T-helper 2 cell treated with Interferon-gamma antibody and Interleukin-4, amounts not matched to agents 5 μg/mL and 100 μg/mL, for 36 hours (primary cell): ENCODE data around the gene ZNF408.
"Not testable (repeated sequence)": the region's sequence is repeated elsewhere in the genome, so short reads cannot be mapped to it uniquely, and the experiment has no call there.

ENCODE experiments used
- DNase-seq: peaks from one replicate; pipeline ENCODE4 v3.0.0; 2021; ENCODE audit warnings: low spot score
- H3K27ac Mint-ChIP-seq: one replicate; pipeline ENCODE4 v1.8.0; 2021; ENCODE audit warnings: mild to moderate bottlenecking, mixed read lengths
- H3K27me3 Mint-ChIP-seq: one replicate; pipeline ENCODE4 v1.8.0; 2021; ENCODE audit warnings: low read depth, mixed read lengths
- H3K36me3 Mint-ChIP-seq: one replicate; pipeline ENCODE4 v1.8.0; 2021; ENCODE audit warnings: low read depth, mixed read lengths
- H3K4me1 Mint-ChIP-seq: one replicate; pipeline ENCODE4 v1.8.0; 2021; ENCODE audit warnings: low read depth, mixed read lengths
- H3K4me3 Mint-ChIP-seq: one replicate; pipeline ENCODE4 v1.8.0; 2022; ENCODE audit warnings: mild to moderate bottlenecking, moderate library complexity, mixed read lengths
- H3K9me3 Mint-ChIP-seq: one replicate; pipeline ENCODE4 v1.8.0; 2021; ENCODE audit warnings: mixed read lengths

Gene ZNF408

GRCh38 chr11:46670521-46670920 lies 30.3 kb upstream of the ZNF408 start:
- DNase-seq, H3K27me3 Mint-ChIP-seq, H3K9me3 Mint-ChIP-seq: not testable (repeated sequence)
- H3K27ac Mint-ChIP-seq = peak overlapping the region; percentile 97
- H3K36me3 Mint-ChIP-seq = peaks cover 49% of the 10 kb centered on the region
- peaks cover 38% of the 10 kb centered on the region for H3K4me1 Mint-ChIP-seq
- H3K4me3 Mint-ChIP-seq = peak overlapping the region; percentile 79

DNA sequence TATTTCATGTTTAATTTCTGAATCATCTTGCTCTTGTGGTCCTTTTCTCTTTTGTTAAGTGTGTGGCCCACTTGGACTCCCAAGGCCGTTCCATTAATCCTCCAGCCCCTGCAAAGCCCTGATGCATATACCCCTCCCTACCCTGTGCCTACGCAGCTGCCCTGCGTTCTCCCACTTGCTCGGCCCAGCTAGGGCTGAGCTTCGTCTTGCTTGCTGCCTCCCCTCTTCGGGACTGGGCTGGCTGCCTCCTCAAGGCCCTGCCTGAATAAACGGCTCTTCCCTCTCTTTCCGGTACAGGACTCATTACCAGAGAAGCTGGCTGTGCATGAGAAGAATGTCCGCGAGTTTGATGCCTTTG lies 28.9 kb upstream of the ZNF408 start:
- Mint-ChIP-seq H3K9me3 (no peaks in the 10 kb centered on the region), H3K27me3 (no peaks in the 10 kb centered on the region), H3K4me3 (peak overlapping the region; percentile 79), H3K4me1 (peaks cover 43% of the 10 kb centered on the region), H3K27ac (peak overlapping the region; percentile 97), H3K36me3 (peaks cover 45% of the 10 kb centered on the region)
- DNase-seq = no peak

DNA sequence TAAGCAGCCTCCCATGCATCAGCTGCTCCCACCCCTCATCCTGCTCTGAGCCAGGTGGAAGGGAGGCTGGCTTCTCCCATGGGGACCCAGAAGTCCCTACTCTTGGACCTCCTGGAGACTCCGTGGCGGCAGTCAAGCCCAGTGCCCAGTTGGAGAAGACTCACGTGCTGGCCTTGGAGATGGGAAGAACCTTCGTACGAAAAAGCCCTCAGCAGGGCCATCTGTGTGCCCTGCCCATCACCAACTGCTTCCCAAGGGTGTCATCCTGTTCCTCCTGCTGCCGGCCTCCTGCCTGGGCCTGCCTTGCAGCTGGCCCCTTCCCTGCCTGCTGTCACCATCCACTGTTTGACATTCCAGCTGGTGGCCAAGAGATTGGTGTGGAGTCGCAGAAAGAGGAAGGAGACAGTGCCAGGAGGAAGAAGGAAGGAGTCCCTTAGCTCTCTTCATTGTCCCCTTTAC lies 28.4 kb upstream of the ZNF408 start:
- Mint-ChIP-seq H3K9me3 (no peaks in the 10 kb centered on the region), H3K4me1 (peaks cover 45% of the 10 kb centered on the region), H3K36me3 (peaks cover 49% of the 10 kb centered on the region), H3K4me3 (peak overlapping the region; percentile 48), H3K27me3 (no peaks in the 10 kb centered on the region), H3K27ac (peak overlapping the region; percentile 97)
- no peak for DNase-seq

GRCh38 chr11:46673713-46674462 lies 26.9 kb upstream of the ZNF408 start:
- peaks cover 43% of the 10 kb centered on the region for H3K4me1 Mint-ChIP-seq
- no peak for DNase-seq
- H3K9me3 Mint-ChIP-seq = no peaks in the 10 kb centered on the region
- no peak overlapping the region for H3K27ac Mint-ChIP-seq
- peaks cover 55% of the 10 kb centered on the region for H3K36me3 Mint-ChIP-seq
- H3K27me3 Mint-ChIP-seq = no peaks in the 10 kb centered on the region
- no peak overlapping the region for H3K4me3 Mint-ChIP-seq

DNA sequence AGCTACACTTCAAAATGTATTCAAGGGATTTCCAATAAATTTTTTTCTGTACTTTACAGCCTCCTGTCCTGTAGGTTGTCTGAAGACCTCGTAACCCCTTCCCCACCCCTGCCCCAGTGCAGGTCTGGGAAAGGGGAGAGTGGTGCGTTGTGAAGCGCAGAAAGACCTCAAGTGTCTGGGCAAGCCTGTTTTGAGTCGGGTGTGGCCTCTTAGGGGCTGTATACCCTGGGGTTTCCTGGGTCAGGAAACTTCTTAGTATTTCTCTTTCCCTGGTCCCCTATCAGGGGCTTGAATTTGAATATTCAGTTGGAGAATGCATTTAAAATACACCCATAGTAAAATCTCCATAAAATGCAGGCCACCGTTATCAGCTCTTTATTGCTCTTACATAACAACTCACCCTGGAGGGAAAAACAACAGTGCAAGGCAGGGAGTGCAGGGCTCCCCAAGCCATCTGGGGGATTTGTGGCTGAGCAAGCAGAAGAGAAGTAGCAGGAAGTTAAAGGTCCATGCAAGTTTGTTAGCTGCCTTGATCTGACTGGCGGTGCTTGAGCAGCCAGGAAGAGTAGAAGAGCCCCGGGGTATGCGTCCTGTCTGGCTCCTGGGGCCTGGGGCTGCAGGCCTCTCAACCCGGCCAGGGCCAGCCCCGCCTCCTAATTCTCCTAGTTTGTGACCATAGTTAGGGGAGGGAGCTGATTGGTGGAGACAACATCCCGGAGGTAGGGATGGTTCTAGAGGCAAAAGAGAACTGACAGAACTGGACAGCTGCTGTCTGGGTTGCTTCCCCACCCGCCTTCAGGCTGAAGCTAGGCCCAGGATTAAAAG lies 26.2 kb upstream of the ZNF408 start:
- peak overlapping the region; percentile 86 for H3K27ac Mint-ChIP-seq
- H3K36me3 Mint-ChIP-seq = peaks cover 50% of the 10 kb centered on the region
- no peaks in the 10 kb centered on the region for H3K27me3 Mint-ChIP-seq
- peak overlapping the region; percentile 43 for H3K4me3 Mint-ChIP-seq
- no peak for DNase-seq
- peaks cover 38% of the 10 kb centered on the region for H3K4me1 Mint-ChIP-seq
- no peaks in the 10 kb centered on the region for H3K9me3 Mint-ChIP-seq

- Mint-ChIP-seq H3K36me3 (peaks cover 47% of the 10 kb centered on the region), H3K27ac (peak overlapping the region; percentile 52)
Observed at GRCh38 chr11:46675288-46675851, 25.5 kb upstream of the ZNF408 start.

GRCh38 chr11:46675949-46676348 lies 24.9 kb upstream of the ZNF408 start:
- peaks cover 49% of the 10 kb centered on the region for H3K36me3 Mint-ChIP-seq
- H3K9me3 Mint-ChIP-seq = no peaks in the 10 kb centered on the region
- DNase-seq = no peak
- H3K27me3 Mint-ChIP-seq = no peaks in the 10 kb centered on the region
- peaks cover 31% of the 10 kb centered on the region for H3K4me1 Mint-ChIP-seq
- H3K4me3 Mint-ChIP-seq = no peak overlapping the region
- H3K27ac Mint-ChIP-seq = no peak overlapping the region

More at GRCh38 chr11:46675288-46675851, 25.5 kb upstream of the ZNF408 start:
- no peaks in the 10 kb centered on the region for H3K9me3 Mint-ChIP-seq
- H3K27me3 Mint-ChIP-seq = no peaks in the 10 kb centered on the region
- peaks cover 33% of the 10 kb centered on the region for H3K4me1 Mint-ChIP-seq
- no peak for DNase-seq
- no peak overlapping the region for H3K4me3 Mint-ChIP-seq

GRCh38 chr11:46676436-46677158 lies 24.2 kb upstream of the ZNF408 start:
- peaks cover 46% of the 10 kb centered on the region for H3K36me3 Mint-ChIP-seq
- no peak for DNase-seq
- H3K4me3 Mint-ChIP-seq = no peak overlapping the region
- H3K9me3 Mint-ChIP-seq = no peaks in the 10 kb centered on the region
- H3K27ac Mint-ChIP-seq = peak overlapping the region; percentile 53
- peaks cover 26% of the 10 kb centered on the region for H3K4me1 Mint-ChIP-seq
- H3K27me3 Mint-ChIP-seq = no peaks in the 10 kb centered on the region

GRCh38 chr11:46677169-46677568 lies 23.7 kb upstream of the ZNF408 start:
- peaks cover 21% of the 10 kb centered on the region for H3K4me1 Mint-ChIP-seq
- no peaks in the 10 kb centered on the region for H3K9me3 Mint-ChIP-seq
- H3K27me3 Mint-ChIP-seq = no peaks in the 10 kb centered on the region
- H3K27ac Mint-ChIP-seq = peak overlapping the region; percentile 53
- DNase-seq = no peak
- H3K4me3 Mint-ChIP-seq = no peak overlapping the region
- peaks cover 42% of the 10 kb centered on the region for H3K36me3 Mint-ChIP-seq

DNA sequence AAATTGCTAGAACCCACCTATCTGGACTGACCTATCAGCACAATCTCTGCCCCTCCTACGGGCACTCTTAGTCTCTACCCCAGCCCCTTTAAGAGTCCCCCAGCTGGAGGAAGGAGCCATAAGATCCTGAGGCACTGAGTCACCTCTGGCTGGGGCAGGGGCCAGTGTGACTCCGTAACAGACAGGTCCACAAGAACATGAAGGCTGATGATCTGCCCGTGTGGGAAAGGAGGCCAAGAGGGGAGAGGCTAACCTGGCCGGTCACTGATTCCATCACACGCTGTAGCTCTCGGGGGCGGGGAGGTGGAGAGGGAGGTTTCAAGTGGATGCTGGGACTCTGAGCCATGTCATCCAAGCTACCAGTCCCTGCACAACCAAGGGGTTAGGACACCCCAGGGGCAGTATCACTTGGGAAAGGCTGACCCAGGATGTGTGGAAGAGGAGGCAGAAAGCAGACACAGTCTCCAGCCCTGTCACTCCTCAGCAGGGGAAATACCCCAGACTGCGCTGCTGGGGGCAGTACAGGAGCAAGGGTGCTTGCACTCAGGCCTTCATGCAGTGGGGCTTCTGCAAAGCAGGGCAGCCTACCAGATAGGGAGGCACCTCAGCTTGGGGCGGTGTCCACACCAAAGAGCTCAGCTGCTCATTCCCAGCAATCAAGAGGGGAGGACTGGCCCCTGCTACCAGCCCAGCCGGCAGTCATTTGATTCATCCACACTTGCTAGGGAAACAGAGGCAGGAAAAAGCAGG lies 22.7 kb upstream of the ZNF408 start:
- H3K4me1 Mint-ChIP-seq = peaks cover 16% of the 10 kb centered on the region

DNA sequence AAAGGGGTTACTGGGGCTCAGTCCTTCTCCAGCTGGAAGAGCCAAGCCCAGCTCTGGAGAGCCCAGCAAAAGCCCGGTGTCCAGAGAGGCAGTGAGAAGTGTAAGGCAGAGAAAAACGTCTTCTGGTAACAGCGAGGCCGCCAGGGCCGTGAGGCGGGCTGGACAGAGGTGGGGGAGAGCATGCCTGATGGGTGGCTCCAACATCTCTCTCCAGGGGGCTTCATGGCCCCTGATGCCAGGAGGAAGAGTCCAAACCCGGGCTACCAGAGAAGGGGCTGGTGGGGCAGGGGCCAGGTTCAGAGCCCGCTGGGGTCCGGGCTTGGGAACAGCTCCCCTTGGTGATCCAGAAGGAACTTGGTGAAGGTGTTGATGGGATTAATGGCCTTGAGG lies 22.1 kb upstream of the ZNF408 start:
- peaks cover 16% of the 10 kb centered on the region for H3K4me1 Mint-ChIP-seq
- no peak overlapping the region for H3K27ac Mint-ChIP-seq
- no peaks in the 10 kb centered on the region for H3K27me3 Mint-ChIP-seq
- no peak for DNase-seq
- no peaks in the 10 kb centered on the region for H3K9me3 Mint-ChIP-seq
- H3K36me3 Mint-ChIP-seq = peaks cover 37% of the 10 kb centered on the region
- no peak overlapping the region for H3K4me3 Mint-ChIP-seq

More for the DNA sequence above, 22.7 kb upstream of the ZNF408 start:
- H3K36me3 Mint-ChIP-seq = peaks cover 36% of the 10 kb centered on the region
- no peaks in the 10 kb centered on the region for H3K9me3 Mint-ChIP-seq
- DNase-seq = no peak
- H3K4me3 Mint-ChIP-seq = no peak overlapping the region
- no peaks in the 10 kb centered on the region for H3K27me3 Mint-ChIP-seq
- no peak overlapping the region for H3K27ac Mint-ChIP-seq

- peaks cover 37% of the 10 kb centered on the region for H3K36me3 Mint-ChIP-seq
- H3K27ac Mint-ChIP-seq = no peak overlapping the region
- H3K4me3 Mint-ChIP-seq = no peak overlapping the region
- DNase-seq = no peak
- no peaks in the 10 kb centered on the region for H3K27me3 Mint-ChIP-seq
- H3K9me3 Mint-ChIP-seq = no peaks in the 10 kb centered on the region
- H3K4me1 Mint-ChIP-seq = peaks cover 13% of the 10 kb centered on the region
Observed at GRCh38 chr11:46679241-46680163, 21.3 kb upstream of the ZNF408 start.
